CD1c-positive myeloid dendritic cell (primary cell): ENCODE data around the gene SND1.
A peak's percentile ranks its signal among the peaks of the same experiment; 100 is the strongest.

ENCODE experiments used
- DNase-seq: peaks from one replicate; pipeline ENCODE4 v3.0.0-alpha.2; 2016; ENCODE audit errors: extremely low spot score

SND1 gene

DNA sequence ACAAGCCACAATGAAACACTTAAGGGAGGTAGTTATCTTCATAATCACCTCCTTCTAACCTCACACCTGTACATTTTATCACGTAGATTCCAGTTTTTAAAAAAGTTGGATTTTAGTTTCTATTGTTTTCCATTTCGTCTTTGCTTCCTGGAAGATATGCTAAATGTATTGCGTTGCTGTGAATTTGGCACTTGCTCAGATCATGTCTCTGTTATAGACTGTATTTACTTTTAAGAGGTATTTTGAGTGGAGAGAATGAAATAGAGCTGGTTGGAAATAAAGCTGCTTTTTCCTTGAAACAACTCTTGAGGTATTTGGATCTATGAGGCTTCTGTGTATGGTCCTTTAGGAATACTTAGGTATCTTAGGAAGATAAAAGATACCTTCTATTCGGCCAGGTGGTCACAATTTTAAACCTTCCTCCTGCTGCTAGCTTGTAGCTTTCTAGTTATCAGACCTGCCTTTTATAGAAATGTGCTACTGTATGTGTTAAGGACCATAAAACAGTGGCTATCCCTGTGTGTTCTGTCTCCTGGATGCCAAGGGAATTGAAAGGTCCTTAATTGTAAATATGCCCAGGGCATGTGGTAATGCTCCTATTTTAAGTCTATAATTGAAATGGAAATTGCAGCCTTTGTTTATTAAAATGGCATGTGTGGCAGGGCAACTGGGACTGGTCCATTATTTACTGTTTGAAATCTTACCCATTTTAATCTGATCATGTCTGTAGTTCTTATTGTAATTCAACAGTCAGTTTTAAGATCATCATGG, 147.7 kb downstream of the SND1 start:
- no peak for DNase-seq

DNA sequence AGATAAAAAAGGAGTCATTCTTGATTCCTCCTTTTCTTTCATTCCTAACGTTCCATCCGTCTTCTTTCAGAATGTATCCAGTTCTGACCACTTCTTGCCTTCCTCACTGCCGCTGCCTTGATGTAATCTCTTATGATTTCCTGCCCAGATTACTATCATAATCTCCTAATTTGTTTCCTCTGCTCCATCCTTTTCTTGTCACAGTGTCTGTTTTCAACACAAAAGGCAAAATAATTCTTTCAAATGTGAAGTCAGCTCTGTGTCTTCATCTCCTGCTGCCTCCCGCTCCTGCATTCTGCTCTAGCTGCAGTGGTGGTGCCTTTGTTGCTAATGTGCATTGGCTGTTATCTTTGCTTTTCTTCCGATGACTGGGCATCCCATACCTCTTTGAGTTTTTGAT, 150.9 kb downstream of the SND1 start:
- DNase-seq: no peak

DNA sequence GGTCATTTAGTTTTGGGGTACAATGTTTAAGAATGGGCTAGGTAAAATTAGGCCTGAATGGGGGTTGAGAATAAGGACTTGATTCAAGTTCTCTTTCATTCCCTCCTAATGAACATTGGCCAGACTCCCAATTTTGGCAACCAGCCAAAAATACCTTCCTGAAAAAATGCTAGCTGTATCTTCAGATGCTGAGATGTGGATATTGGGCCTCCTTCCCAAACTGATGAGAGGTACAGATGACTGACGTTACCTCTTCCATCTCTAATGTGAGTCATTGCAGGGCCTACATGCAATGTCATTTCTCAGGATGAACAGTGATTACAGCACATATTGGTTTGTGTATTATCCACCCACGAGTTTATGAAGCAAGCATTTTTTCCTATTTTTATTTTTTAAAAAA, 151.6 kb downstream of the SND1 start:
- DNase-seq: no peak

- no peak for DNase-seq
Measured at GRCh38 chr7:127807340-127807739, 155.3 kb downstream of the SND1 start.

DNA sequence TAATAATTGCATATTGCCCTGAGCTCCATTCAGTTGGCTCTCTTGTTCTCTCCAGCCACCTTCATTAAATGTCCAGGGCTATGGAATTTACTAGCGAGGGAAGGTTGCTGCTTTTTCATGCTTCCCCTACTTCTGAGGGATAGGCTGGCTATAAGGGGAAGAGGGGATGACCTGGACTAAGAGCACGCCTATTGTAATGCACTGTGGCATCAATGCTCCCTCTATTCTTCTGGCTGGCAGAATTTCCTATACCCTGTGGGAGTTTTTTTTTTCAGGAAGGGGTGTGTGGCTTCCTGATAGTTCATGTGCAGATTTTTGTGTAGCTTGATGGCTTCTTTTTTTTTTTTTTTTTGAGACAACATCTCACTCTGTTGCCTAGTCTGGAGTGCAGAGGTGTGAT, 155.8 kb downstream of the SND1 start:
- DNase-seq: no peak

GRCh38 chr7:127809261-127809702, 157.3 kb downstream of the SND1 start:
- DNase-seq: no peak

DNA sequence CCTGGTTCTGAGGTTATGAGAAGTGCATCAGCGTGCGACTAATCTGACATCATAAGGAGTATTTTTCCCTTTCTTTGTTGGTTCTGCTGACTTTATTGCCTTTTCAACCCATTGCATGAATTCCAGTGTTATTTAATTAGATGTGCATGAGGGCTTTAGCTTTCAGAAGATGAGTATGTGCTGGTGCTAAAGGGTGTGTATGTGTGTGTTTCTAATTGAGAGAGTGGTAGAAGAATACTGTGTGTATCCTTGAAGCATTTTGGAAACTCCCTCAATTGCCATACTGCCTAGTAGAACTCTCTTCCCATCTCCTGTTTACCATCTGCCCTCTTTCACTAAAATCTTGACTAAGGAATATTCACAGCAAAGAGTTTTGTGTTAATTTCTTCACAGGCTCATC, 158.1 kb downstream of the SND1 start:
- DNase-seq: no peak

DNA sequence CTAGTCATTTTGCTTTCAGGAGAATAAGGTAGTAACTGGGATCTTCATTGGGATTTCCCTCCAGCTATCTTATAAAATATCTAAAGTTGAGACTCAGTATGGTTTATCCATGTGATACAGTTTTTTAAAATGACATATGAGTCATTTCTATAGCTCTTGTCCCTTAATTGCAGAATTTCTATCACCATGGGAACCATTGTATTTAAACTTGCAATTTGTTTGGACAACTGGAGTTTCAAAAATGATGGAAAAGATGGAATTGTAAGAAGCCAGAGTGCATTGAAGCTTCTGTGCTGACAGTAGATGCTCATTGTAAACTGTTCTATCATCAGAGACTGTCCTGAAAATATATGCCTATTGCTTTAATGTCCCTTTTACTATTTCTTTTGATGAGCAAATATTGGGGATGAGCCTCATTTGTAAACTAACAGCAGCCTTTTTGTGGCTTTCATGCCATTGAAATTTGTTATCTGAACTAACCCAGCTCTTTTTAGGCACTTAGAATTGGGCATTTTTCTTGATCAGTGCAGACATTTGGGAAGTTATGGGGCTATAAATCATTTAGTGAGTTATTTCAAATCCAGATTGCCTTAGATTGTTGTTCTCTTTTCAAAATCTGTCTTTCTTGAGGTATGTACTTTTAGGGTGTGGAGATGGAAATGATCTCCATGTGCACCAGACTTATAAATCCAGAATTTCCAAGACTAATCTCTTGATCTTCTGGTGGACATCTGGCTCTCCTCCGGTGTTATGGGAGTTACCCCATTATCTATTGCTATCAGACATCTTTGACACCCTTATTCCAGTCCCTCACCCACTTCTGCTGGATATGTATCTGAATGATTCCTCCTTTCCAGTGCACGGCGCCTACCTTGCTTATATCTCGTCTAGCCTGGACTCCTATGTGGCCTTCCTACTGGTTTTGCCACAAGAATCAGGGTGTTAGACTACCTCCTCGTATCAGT, 159.0 kb downstream of the SND1 start:
- DNase-seq: no peak

GRCh38 chr7:127812540-127812939, 160.5 kb downstream of the SND1 start:
- DNase-seq: no peak

- no peak for DNase-seq
Measured at GRCh38 chr7:127813991-127814541, 162.1 kb downstream of the SND1 start.

DNA sequence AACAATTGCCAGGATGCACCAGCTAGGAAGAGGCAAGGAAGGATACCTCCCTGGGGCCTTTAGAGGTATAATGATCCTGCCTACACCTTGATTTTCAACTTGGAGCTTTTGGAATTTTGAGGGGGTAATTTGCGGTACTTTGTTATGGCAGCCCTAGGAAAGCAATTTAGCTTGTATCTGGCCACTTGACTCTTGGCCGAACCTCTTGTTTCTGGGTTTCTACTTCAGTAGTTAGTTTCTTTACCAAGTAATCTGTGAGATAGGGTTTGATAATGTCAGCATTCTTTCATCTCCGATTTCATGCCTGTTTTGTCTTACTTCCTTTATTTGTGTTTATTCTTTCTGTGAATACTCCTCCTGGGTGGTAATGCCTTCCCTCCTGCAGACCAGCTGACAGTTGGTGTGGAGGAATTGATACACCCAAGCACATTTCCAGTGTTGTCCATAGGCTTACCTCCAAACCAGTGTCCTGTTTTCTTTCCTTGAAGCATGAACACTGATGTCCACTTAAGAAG, 163.7 kb downstream of the SND1 start:
- no peak for DNase-seq

DNA sequence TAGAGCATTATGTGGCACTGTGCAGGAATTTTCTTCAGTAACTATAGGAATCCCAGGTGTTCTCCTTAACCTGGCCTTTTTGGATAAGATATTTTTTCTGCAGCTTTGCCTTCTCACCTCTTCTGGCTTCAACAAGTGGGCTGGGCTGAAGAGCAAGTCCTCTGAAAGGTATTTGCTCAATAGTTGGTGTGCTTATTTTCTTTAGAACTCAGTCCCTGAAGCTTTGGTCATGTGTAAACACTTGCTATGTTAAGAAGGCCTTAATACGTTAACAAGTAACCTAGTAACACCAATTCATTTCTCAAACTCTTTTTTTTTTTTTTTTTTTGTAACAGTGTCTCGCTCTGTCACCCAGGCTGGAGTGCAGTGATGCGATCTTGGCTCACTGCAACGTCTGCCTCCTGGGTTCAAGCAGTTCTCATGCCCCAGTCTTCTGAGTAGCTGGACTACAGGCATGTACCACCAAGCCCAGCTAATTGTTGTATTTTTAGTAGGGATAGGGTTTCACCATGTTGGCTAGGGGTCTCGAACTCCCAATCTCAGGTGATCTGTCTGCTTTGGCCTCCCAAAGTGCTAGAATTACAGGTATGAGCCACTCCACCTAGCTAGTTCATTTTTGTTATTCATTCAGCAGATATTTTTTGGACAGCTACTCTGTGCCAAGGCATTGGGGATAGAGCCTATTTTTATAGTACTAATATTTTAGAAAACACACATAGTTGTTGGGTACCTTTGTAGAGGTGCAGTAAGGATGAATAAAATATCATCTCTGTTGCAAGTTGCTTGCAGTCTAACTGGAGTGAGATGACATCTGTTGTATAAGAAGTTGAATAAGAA, 164.6 kb downstream of the SND1 start:
- no peak for DNase-seq

GRCh38 chr7:127817466-127817865, 165.5 kb downstream of the SND1 start:
- no peak for DNase-seq

- DNase-seq: no peak
Measured at GRCh38 chr7:127818306-127818705, 166.3 kb downstream of the SND1 start.

DNA sequence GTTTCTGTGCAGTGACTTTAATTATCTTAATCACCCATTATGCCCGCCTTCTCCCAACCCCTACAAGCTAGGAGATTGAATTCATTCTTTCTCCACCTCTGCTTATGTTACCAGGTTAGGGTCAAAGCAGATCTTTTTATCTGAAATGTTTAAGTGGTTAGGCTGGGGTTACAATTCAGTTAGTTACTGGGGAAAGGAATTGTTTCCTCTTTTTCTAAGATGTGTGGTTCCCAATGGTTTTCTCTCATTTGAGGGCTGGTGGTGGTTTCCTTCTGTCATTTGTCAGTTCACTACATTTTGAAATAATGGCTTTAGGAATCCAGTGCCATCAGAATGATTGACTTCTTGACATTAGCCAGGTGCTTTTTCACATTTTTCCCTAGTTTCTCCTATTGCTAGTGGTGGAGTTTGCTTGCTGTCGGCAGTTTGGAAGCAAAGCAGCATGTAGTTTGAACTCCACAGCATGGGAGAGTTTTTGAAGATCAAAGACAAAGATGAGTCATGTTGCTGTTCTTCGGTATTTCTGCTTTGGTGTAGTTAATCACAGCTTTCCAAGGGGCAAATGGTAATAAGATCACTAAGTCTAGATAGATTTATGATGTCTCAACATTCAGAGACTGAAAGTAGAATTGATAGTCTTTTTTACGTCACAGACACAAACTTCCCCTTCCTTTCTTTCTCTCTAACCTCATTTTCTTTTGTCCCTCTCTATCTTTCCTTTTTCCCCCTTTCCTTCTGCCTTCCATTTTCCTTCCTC, 168.2 kb downstream of the SND1 start:
- peak; percentile 17 for DNase-seq

GRCh38 chr7:127820732-127821085, 168.7 kb downstream of the SND1 start:
- no peak for DNase-seq

GRCh38 chr7:127821146-127821545, 169.2 kb downstream of the SND1 start:
- no peak for DNase-seq

- peak; percentile 11 for DNase-seq
Measured at GRCh38 chr7:127822822-127823508, 171.0 kb downstream of the SND1 start.

GRCh38 chr7:127824682-127825081, 172.7 kb downstream of the SND1 start:
- no peak for DNase-seq

DNA sequence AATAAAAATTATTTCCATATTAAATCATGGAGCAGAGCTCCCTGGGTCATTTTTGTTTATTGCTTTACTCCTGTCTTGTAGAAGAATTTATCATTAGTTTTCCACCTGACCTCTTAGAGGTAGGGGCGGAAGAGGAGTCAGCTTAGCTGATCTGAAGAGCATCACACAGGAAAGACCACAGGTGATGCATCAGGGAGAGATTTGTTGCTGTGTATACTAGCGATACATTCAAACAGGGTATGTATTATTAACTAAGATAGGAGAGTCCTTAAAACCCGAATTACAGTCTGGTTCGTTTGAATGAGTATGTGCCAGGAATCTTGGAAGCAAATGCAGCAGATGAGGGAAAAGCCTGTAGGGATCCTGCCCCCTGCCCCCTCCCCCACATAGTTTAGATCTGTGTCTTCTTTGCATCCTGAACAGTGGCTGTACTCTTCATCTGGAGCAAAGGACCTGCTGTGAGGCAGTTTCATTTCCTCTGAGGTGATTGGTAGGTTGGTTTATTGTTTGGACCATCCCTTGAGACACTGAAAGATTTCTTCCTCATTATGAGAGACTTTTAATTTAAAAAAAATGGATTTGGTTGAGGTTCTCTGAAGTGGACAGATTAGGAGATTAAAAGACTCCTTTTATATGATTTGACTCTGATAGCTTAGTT, 177.0 kb downstream of the SND1 start:
- no peak for DNase-seq
